Stimulated activated CD4-positive, alpha-beta T cell treated with anti-CD3 and anti-CD28 coated beads, Interleukin-12 subunit alpha, Interleukin-12 subunit beta, amount 100 ng/mL, for 4 hours (primary cell): ENCODE results near the gene JMJD8.

Experiments used
- DNase-seq: peaks from one replicate; pipeline ENCODE4 v3.0.0-alpha.2; 2020

The JMJD8 gene

GRCh38 chr16:684071-684794 is at the start of gene JMJD8:
TSS of gene JMJD8 (minus strand) at chr16:684334. CDS start at chr16:684319, 15 bp downstream.
- DNase-seq, result peak; percentile 97

GRCh38 chr16:733382-734207 is 49.5 kb upstream of the JMJD8 start:
- DNase-seq, result peak; percentile 49

- DNase-seq, result no peak
Observed at GRCh38 chr16:732936-733335, 48.8 kb upstream of the JMJD8 start.

GRCh38 chr16:732332-732731 is 48.2 kb upstream of the JMJD8 start:
- DNase-seq, result no peak

- DNase-seq, result no peak
Observed at GRCh38 chr16:730666-731509, 46.8 kb upstream of the JMJD8 start.

GRCh38 chr16:729768-730665 is 45.9 kb upstream of the JMJD8 start:
- DNase-seq, result no peak

GRCh38 chr16:728890-729744 is 45.0 kb upstream of the JMJD8 start:
- DNase-seq, result no peak

GRCh38 chr16:728131-728889 is 44.2 kb upstream of the JMJD8 start:
- DNase-seq, result peak; percentile 55

- no peak for DNase-seq
Observed at GRCh38 chr16:727291-727977, 43.3 kb upstream of the JMJD8 start.

GRCh38 chr16:726438-727290 is 42.5 kb upstream of the JMJD8 start, which contains the start of the genes CCDC78 and HAGHL:
TSS of gene CCDC78 (minus strand) at chr16:726443. CDS start at chr16:726367, 76 bp downstream.
TSS of gene HAGHL (plus strand) at chr16:727106. CDS start at chr16:727510, 404 bp downstream.
- DNase-seq, result peak; percentile 64

- DNase-seq, result no peak
Observed at GRCh38 chr16:726188-726437, 42.0 kb upstream of the JMJD8 start.

- DNase-seq, result no peak
Observed at GRCh38 chr16:725463-726187, 41.5 kb upstream of the JMJD8 start.

GRCh38 chr16:725041-725376 is 40.9 kb upstream of the JMJD8 start:
- DNase-seq, result no peak

GRCh38 chr16:724188-725040 is 40.3 kb upstream of the JMJD8 start:
- DNase-seq, result no peak

- no peak for DNase-seq
Observed at GRCh38 chr16:723695-724094, 39.6 kb upstream of the JMJD8 start.

- DNase-seq, result no peak
Observed at GRCh38 chr16:722835-723633, 38.9 kb upstream of the JMJD8 start.
